ENCODE data around the gene PPM1E. TPM values are rescaled to one million over a fixed set of nuclear protein-coding genes. Genes with fewer than 3 reads are reported as not detected.

Gene PPM1E
- polyA plus RNA-seq, 1 donor from 2014 or later, result 39.5 TPM

DNA sequence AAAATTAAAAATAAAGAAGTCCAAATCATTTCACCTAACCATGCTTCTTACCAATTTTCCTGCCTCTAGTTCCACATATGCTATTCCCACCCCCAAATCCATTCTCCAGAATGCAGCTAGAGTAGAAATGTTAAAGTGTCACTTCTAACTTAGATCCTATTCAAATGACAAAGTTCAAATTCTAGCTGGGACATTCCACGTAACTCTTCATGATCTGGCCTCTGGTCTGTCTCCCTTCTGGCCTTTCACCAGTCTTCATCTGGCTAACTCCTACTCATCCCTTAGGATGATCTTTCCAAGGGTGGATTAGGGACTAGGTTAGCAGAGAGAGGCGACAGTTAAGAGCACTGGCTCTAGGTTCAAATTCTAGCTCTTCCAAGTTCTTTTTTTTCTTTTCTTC lies 253.1 kb downstream of the PPM1E start:
- no peak overlapping the region for H2AFZ ChIP-seq (ENCODE audit: low read depth, low read length)
- no peaks in the 10 kb centered on the region for H3K9me2 ChIP-seq (ENCODE audit: insufficient read depth, low read length)
- H3K79me2 ChIP-seq (replicated peaks; ENCODE audit: insufficient read depth, low read length), result no peaks in the 10 kb centered on the region
- H3K36me3 ChIP-seq (ENCODE audit: insufficient read depth, low read length), result no peaks in the 10 kb centered on the region
- no peaks in the 10 kb centered on the region for H3K9me3 ChIP-seq (ENCODE audit: low read length)
- no peak overlapping the region for H3K4me3 ChIP-seq (ENCODE audit: low read length)
- TF ChIP-seq EP300 (conservative IDR thresholded peaks at IDR 0.05; ENCODE audit: poor library complexity, severe bottlenecking), result no peak
- TF ChIP-seq, protein P1, sequence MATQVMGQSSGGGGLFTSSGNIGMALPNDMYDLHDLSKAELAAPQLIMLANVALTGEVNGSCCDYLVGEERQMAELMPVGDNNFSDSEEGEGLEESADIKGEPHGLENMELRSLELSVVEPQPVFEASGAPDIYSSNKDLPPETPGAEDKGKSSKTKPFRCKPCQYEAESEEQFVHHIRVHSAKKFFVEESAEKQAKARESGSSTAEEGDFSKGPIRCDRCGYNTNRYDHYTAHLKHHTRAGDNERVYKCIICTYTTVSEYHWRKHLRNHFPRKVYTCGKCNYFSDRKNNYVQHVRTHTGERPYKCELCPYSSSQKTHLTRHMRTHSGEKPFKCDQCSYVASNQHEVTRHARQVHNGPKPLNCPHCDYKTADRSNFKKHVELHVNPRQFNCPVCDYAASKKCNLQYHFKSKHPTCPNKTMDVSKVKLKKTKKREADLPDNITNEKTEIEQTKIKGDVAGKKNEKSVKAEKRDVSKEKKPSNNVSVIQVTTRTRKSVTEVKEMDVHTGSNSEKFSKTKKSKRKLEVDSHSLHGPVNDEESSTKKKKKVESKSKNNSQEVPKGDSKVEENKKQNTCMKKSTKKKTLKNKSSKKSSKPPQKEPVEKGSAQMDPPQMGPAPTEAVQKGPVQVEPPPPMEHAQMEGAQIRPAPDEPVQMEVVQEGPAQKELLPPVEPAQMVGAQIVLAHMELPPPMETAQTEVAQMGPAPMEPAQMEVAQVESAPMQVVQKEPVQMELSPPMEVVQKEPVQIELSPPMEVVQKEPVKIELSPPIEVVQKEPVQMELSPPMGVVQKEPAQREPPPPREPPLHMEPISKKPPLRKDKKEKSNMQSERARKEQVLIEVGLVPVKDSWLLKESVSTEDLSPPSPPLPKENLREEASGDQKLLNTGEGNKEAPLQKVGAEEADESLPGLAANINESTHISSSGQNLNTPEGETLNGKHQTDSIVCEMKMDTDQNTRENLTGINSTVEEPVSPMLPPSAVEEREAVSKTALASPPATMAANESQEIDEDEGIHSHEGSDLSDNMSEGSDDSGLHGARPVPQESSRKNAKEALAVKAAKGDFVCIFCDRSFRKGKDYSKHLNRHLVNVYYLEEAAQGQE (IDR thresholded peaks at IDR 0.05; ENCODE audit: borderline replicate concordance), result no peak
- no peak for TF ChIP-seq RAD21 (conservative IDR thresholded peaks at IDR 0.05)
- no peak for TF ChIP-seq SMC3 (conservative IDR thresholded peaks at IDR 0.05; ENCODE audit: poor library complexity)
- TF ChIP-seq EZH2 (IDR thresholded peaks at IDR 0.05; ENCODE audit: borderline replicate concordance, insufficient read depth, low read length, poor library complexity, severe bottlenecking), result no peak
- TF ChIP-seq MXI1 (conservative IDR thresholded peaks at IDR 0.05; ENCODE audit: poor library complexity, severe bottlenecking), result no peak
- TF ChIP-seq, protein P2, sequence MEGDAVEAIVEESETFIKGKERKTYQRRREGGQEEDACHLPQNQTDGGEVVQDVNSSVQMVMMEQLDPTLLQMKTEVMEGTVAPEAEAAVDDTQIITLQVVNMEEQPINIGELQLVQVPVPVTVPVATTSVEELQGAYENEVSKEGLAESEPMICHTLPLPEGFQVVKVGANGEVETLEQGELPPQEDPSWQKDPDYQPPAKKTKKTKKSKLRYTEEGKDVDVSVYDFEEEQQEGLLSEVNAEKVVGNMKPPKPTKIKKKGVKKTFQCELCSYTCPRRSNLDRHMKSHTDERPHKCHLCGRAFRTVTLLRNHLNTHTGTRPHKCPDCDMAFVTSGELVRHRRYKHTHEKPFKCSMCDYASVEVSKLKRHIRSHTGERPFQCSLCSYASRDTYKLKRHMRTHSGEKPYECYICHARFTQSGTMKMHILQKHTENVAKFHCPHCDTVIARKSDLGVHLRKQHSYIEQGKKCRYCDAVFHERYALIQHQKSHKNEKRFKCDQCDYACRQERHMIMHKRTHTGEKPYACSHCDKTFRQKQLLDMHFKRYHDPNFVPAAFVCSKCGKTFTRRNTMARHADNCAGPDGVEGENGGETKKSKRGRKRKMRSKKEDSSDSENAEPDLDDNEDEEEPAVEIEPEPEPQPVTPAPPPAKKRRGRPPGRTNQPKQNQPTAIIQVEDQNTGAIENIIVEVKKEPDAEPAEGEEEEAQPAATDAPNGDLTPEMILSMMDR (IDR thresholded peaks at IDR 0.05; ENCODE audit: poor library complexity, severe bottlenecking), result no peak
- TF ChIP-seq TAF1 (IDR thresholded peaks at IDR 0.05; ENCODE audit: low read depth), result no peak
- TF ChIP-seq POLR2AphosphoS5 (IDR thresholded peaks at IDR 0.05), result no peak
- H3K9ac ChIP-seq (ENCODE audit: low read length), result no peak overlapping the region
- no peak overlapping the region for H3K27ac ChIP-seq (ENCODE audit: low read length)
- no peak overlapping the region for H3K4me2 ChIP-seq (ENCODE audit: low read length)
- H3F3A ChIP-seq (ENCODE audit: insufficient read depth, low read length, poor library complexity, severe bottlenecking), result no peaks in the 10 kb centered on the region
- H3K27me3 ChIP-seq (ENCODE audit: insufficient read depth, low read depth, low read length), result no peaks in the 10 kb centered on the region
- no peaks in the 10 kb centered on the region for H4K20me1 ChIP-seq (ENCODE audit: insufficient read depth)

GRCh38 chr17:59010026-59010425 lies 254.4 kb downstream of the PPM1E start:
- Histone ChIP-seq H3K9ac (ENCODE audit: low read length) (no peak overlapping the region), H3K27ac (ENCODE audit: low read length) (no peak overlapping the region), H3K36me3 (ENCODE audit: insufficient read depth, low read length) (no peaks in the 10 kb centered on the region), H3K4me3 (ENCODE audit: low read length) (no peak overlapping the region), H3K4me2 (ENCODE audit: low read length) (no peak overlapping the region), H4K20me1 (ENCODE audit: insufficient read depth) (no peaks in the 10 kb centered on the region), H3F3A (ENCODE audit: insufficient read depth, low read length, poor library complexity, severe bottlenecking) (no peaks in the 10 kb centered on the region), H3K9me3 (ENCODE audit: low read length) (no peaks in the 10 kb centered on the region), H3K79me2 (replicated peaks; ENCODE audit: insufficient read depth, low read length) (no peaks in the 10 kb centered on the region), H2AFZ (ENCODE audit: low read depth, low read length) (no peak overlapping the region), H3K9me2 (ENCODE audit: insufficient read depth, low read length) (no peaks in the 10 kb centered on the region), H3K27me3 (ENCODE audit: insufficient read depth, low read depth, low read length) (no peaks in the 10 kb centered on the region)
- no peak for TF ChIP-seq EZH2 (IDR thresholded peaks at IDR 0.05; ENCODE audit: borderline replicate concordance, insufficient read depth, low read length, poor library complexity, severe bottlenecking)
- TF ChIP-seq POLR2AphosphoS5 (IDR thresholded peaks at IDR 0.05), result no peak
- TF ChIP-seq, protein P2 (IDR thresholded peaks at IDR 0.05; ENCODE audit: poor library complexity, severe bottlenecking), result no peak
- TF ChIP-seq EP300 (conservative IDR thresholded peaks at IDR 0.05; ENCODE audit: poor library complexity, severe bottlenecking), result no peak
- TF ChIP-seq MXI1 (conservative IDR thresholded peaks at IDR 0.05; ENCODE audit: poor library complexity, severe bottlenecking), result no peak
- TF ChIP-seq RAD21 (conservative IDR thresholded peaks at IDR 0.05), result no peak
- TF ChIP-seq SMC3 (conservative IDR thresholded peaks at IDR 0.05; ENCODE audit: poor library complexity), result no peak
- no peak for TF ChIP-seq TAF1 (IDR thresholded peaks at IDR 0.05; ENCODE audit: low read depth)
- TF ChIP-seq, protein P1 (IDR thresholded peaks at IDR 0.05; ENCODE audit: borderline replicate concordance), result no peak
